HG02759 (cell line): ENCODE measurements around the gene RUBCN.
"Not testable (repeated sequence)": the region's sequence is repeated elsewhere in the genome, so short reads cannot be mapped to it uniquely, and the experiment has no call there.

Experiments used
- ATAC-seq: cut with Tn5 transposase; IDR thresholded peaks from one replicate; pipeline ENCODE4 v1.9.1; 2021; ENCODE audit warnings: mild to moderate bottlenecking, moderate library complexity; ENCODE audit not compliant: unreplicated experiment

The RUBCN gene

GRCh38 chr3:197659701-197660100 is 77.0 kb downstream of the RUBCN start:
- not testable (repeated sequence) for ATAC-seq

GRCh38 chr3:197659144-197659543 is 77.6 kb downstream of the RUBCN start:
- peak; percentile 48 for ATAC-seq

GRCh38 chr3:197658706-197659105 is 78.0 kb downstream of the RUBCN start:
- ATAC-seq: not testable (repeated sequence)

GRCh38 chr3:197657541-197658292 is 79.0 kb downstream of the RUBCN start:
- ATAC-seq: not testable (repeated sequence)

- ATAC-seq: not testable (repeated sequence)
Observed at GRCh38 chr3:197656960-197657359, 79.7 kb downstream of the RUBCN start.

- not testable (repeated sequence) for ATAC-seq
Observed at GRCh38 chr3:197656129-197656528, 80.6 kb downstream of the RUBCN start.

GRCh38 chr3:197654998-197655330 is 81.7 kb downstream of the RUBCN start:
- peak; percentile 25 for ATAC-seq

GRCh38 chr3:197654090-197654997 is 82.4 kb downstream of the RUBCN start:
- ATAC-seq: peak; percentile 95

GRCh38 chr3:197652860-197653259 is 83.8 kb downstream of the RUBCN start:
- ATAC-seq: not testable (repeated sequence)

GRCh38 chr3:197647649-197648048 is 89.1 kb downstream of the RUBCN start:
- ATAC-seq: not testable (repeated sequence)

GRCh38 chr3:197647191-197647590 is 89.5 kb downstream of the RUBCN start:
- not testable (repeated sequence) for ATAC-seq

GRCh38 chr3:197646294-197646693 is 90.4 kb downstream of the RUBCN start:
- ATAC-seq: not testable (repeated sequence)

- not testable (repeated sequence) for ATAC-seq
Observed at GRCh38 chr3:197637556-197637955, 99.1 kb downstream of the RUBCN start.

- not testable (repeated sequence) for ATAC-seq
Observed at GRCh38 chr3:197631989-197632388, 104.7 kb downstream of the RUBCN start.

- ATAC-seq: not testable (repeated sequence)
Observed at GRCh38 chr3:197630766-197631165, 105.9 kb downstream of the RUBCN start.

GRCh38 chr3:197629286-197629685 is 107.4 kb downstream of the RUBCN start:
- ATAC-seq: not testable (repeated sequence)

GRCh38 chr3:197627772-197628523 is 108.8 kb downstream of the RUBCN start:
- ATAC-seq: peak; percentile 81

GRCh38 chr3:197627158-197627771 is 109.4 kb downstream of the RUBCN start:
- ATAC-seq: peak; percentile 52

- ATAC-seq: not testable (repeated sequence)
Observed at GRCh38 chr3:197626404-197627157, 110.1 kb downstream of the RUBCN start.

- ATAC-seq: not testable (repeated sequence)
Observed at GRCh38 chr3:197621478-197621877, 115.2 kb downstream of the RUBCN start.
